MV-4-11 (cell line): Measurements from ENCODE around the gene JAK3.
A peak's percentile ranks its signal among the peaks of the same experiment; 100 is the strongest.
"Not testable (repeated sequence)": the region's sequence is repeated elsewhere in the genome, so short reads cannot be mapped to it uniquely, and the experiment has no call there.

Experiments used
- DNase-seq: peaks from one replicate; lab custom pipeline; 2025; lab: John Stamatoyannopoulos, UW

Gene JAK3

DNA sequence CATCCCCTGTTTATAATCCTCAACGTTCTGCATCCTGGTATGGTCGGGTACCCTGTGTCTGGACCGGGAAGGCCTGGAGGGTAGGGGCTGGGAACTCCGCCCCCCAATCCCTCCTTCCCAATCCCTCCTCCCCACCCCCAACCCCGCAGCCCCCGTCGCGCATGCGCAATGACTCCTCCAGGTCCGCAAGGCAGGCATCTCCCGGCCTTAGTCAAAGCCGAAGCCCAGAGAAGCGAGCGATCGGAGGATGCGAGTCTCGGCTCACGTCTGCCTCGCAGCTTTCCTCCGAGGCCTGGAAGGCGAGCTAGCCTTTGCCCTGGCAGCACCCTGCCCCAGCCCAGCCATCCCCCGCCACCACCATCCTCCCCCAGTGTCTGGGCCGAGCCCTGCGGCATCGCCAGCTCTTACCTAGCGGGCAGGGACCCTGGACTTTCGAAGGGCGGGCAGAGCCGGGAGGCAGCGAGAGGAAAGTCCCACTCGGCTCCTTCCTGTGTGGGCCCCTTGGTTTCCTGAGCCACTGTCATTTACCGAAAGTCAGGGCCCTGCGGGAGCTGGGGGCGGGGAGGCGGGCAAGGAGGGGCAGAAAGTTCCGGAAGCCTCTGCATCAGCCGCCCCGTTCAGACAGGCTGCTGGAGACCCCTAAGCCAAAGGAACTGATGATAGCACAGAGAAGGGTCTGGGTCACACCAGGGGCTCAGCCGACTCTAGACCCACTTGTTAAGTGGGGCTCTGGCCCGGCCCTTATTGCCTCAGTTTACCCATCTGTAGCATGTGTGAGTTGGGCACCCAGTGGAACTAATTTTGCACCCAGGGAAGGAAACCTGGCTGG lies at the start of gene JAK3:
JAK3 (minus strand) TSS at position 445 of the 829 bp plus-strand sequence. CDS start 3,565 bp downstream, outside the sequence.
- no peak for DNase-seq

DNA sequence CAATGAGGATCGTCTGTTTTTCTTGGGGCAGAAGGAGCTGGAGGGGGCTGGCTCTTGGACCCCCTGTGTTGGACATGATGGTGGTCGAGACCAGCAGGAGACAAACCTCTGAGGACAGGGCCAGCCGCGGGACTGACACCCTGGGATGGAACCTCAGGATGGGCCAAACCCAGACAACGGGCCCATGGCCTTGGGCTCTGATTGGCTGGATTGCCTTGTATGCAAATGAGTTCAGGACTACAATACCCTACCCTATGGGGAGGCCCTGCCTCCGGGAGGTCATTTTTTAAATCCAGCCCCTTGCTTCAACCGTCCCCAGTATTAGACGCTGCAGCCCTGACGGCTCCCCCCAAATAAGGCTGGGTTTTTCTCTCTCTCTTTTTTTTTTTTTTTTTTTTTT lies 46.0 kb upstream of the JAK3 start:
- no peak for DNase-seq

DNA sequence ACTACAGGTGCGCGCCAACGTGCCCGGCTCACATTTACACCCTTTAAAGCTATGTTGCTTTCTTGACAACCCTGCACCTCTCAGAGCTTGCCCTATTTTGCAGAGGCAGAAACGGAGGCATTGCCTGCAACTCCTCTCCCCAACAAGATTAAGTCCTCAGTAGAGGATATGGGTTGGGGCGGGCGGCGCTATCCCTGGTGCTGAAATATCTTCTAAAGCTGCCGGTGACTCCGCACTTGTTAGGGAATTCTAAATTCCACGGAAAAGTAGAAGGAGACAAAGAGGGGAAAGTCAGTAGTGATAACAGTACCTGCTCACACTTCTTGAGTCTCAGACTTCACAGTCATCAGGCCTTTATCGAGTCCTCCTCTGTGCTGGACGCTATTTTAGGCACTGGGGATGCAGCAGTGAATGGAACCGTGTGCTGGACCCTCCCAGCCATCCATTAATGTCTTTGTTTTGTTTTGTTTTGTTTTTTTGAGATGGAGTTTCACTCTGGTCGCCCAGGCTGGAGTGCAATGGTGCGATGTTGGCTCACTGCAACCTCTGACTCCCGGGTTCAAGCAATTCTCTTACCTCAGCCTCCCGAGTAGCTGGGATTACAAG lies 41.9 kb upstream of the JAK3 start:
- DNase-seq = peak; percentile 31

DNA sequence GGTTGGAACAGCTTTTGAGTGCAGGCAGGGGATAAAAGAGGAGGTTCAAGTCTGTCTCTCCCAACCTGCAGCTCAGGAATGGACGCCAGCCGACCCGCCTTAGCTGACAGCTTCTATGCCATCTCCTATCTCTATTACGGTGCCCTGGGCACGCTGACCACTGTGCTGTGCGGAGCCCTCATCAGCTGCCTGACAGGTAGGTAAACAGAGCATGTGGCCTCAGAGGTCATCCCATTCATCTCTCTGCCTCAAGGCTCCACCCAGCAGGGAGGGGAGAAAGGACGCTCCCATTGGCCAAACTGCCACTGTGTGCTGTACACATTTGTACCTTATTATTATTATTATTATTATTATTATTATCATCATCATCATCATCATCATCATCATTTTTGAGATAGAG lies 40.5 kb upstream of the JAK3 start:
- DNase-seq = no peak

DNA sequence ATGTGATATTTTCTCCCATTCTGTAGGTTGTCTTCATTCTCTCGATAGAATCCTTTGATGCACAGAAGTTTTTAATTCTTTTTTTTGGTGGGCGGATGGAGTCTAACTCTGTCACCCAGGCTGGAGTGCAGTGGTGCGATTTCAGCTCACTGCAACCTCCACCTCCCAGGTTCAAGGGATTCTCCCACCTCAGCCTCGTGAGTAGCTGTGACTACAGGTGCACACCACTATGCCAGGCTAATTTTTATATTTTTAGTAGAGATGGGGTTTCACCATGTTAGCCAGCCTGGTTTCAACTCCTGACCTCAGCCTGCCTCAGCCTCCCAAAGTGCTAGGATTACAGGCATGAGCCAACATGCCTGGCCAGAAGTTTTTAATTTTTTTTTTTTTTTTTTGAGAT lies 39.4 kb upstream of the JAK3 start:
- not testable (repeated sequence) for DNase-seq

DNA sequence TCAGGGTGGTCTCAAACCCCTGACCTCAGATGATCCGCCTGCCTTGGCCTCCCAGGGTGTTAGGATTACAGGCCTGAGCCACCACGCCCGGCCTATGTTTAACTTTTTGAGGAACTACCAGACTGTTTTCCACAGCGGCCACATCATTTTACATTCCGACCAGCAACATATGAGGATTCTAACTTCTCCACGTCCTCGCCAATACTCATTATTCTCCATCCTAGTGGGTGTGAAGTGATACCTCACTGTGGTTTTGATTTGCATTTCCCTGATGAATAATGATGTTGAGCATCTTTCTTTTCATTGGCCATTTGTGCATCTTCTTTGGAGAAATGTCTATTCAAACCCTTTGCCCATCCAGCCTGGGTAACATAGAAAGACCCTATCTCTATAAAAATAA lies 38.7 kb upstream of the JAK3 start:
- peak; percentile 50 for DNase-seq

DNA sequence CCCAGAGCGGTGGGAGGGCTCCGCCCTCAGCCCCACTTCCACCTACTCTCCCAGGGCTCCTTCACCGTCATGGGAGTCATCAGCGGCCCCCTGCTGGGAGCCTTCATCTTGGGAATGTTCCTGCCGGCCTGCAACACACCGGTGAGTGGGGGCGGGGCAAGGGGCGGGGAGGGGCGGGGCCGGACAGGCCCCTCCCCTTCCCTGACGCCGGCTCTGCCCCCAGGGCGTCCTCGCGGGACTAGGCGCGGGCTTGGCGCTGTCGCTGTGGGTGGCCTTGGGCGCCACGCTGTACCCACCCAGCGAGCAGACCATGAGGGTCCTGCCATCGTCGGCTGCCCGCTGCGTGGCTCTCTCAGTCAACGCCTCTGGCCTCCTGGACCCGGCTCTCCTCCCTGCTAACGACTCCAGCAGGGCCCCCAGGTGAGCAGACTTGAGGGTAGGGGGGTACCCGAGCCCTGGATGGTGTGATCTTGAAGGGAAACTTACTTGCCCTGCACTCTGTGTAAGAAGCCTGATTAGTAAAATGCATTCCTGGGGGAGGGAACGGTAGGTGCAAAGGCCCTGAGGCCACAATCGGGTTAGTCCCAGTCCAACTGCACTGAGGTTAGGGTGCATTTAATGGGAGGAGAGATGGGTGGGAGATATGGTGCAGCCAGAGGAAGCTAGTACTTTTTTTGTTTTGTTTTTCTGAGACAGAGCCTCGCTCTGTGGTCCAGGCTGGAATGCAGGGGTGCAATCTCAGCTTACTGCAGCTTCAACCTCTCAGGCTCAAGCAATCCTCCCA lies 36.0 kb upstream of the JAK3 start:
- no peak for DNase-seq

DNA sequence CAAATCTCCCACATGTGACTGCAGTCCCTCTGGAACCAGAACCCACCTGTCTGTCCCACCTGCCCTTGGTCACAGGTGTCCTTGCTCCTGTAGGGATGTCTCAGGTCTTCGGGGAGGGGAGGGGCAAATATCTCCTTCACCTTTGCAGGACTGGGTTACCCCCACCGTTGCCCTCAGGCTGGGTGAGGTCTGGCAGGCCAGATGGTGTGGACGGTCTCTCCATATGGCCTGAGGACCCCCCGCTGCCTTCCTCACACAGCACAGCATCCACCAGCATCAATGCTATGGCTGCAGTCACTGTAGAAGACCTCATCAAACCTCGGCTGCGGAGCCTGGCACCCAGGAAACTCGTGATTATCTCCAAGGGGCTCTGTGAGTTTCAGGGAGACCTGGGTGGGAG lies 33.9 kb upstream of the JAK3 start:
- DNase-seq = no peak

DNA sequence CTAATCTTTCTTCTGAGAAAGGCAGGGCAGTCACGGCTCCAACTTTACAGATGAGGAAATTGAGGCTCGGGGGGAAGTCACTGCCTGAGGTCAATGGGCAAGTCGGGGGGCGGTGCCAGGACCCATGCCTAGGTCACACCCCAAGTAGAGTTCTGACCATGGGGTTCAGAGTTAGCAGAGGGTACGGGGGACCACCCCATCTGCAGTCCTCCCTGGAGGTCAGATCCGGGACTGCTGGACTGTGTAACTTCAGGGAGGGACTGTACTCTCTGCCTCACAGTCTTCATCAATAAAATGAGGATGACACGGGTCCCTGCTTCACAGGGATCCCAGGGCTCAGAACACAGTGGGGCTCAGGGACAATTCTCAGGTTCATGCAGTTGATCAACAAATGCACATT lies 31.7 kb upstream of the JAK3 start:
- DNase-seq = no peak

DNA sequence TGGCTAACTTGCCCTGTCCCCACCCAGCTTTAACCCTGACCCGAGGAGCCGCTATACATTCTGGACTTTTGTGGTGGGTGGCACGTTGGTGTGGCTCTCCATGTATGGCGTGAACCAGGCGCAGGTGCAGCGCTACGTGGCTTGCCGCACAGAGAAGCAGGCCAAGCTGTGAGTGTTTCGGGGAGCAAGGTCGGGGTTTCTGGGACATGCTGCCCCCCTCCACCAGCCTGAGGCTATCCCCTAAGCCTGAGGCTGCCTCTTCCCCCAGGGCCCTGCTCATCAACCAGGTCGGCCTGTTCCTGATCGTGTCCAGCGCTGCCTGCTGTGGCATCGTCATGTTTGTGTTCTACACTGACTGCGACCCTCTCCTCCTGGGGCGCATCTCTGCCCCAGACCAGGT lies 29.9 kb upstream of the JAK3 start:
- no peak for DNase-seq

DNA sequence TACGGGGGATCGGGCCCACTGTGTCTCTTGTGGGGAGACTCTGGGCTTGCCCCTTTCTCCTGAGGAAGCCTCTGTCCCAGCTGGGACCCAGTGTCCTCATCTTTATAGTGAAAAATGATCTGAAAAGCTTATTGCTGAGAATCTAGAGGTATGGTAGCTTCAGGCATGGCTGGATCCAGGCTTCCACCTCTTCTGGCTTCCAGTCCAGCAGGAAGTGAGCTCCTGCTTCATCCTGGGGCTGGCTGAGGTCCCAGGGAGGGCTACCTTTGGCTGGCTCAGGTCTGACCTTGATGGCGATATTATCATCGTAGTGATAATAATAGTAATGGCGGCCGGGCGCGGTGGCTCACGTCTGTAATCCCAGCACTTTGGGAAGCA lies 27.0 kb upstream of the JAK3 start:
- DNase-seq = no peak

DNA sequence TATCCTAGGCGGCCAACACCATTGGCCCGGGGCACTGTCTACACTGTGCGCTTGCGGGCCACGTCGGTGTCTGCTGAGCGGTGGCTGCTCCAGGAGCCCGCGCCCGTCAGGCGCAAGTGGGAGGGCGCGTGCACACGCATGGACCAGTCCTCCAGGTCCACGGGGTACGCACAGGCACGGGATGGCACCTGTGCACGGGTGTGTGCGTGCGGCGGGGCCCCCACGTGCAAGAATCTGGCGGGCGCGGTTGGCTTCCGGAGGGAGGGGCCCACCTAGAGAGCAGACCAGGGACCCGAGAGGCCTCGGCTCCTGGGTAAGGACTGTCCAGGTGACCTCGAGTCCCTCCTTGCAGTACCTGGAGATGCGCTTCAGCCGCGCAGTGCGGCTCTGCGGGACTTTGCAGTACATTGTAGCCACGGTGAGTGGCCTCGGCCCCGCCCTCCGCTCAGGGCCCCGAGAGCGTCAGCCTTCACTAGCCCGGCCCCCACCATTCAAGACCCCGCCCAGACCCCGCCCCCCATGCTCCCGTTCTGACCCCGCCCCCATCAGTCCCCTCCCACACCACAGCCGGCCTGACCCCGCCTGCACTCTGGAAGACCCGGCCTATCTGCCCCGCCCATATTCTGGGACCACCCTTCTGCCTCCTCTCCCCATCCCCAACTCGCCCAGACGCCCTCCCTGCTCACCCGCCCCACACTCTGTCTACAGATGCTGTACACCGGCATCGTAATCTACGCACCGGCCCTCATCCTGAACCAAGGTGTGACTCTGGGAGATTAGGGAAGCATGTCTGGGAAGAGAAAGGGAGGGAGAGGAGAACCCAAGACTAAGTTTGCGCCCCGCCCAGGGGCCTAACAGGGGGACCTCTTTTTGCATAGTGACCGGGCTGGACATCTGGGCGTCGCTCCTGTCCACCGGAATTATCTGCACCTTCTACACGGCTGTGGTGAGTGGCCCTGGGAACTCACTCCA lies 26.3 kb upstream of the JAK3 start:
- DNase-seq = peak; percentile 34

DNA sequence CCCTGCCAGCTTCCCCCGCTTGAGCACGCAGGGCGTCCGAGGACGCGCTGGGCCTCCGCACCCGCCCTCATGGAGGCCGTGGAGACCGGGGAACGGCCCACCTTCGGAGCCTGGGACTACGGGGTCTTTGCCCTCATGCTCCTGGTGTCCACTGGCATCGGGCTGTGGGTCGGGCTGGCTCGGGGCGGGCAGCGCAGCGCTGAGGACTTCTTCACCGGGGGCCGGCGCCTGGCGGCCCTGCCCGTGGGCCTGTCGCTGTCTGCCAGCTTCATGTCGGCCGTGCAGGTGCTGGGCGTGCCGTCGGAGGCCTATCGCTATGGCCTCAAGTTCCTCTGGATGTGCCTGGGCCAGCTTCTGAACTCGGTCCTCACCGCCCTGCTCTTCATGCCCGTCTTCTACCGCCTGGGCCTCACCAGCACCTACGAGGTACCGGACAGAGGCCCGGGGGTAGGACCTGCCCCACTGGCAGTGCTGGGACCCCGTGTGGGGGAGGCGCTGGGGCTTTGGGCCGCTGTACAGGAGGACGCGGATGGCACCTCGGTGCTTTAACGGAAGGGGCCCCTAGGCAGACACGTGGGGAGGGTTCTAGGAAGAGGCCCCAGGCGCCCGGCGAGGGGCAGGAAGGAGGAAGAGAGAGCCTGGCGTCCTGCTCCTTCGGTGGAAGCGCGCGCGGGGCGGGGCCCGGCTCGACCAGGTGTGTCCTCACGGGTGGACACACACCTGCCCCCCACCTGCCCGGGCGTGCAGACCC lies 24.6 kb upstream of the JAK3 start:
- DNase-seq = no peak

DNA sequence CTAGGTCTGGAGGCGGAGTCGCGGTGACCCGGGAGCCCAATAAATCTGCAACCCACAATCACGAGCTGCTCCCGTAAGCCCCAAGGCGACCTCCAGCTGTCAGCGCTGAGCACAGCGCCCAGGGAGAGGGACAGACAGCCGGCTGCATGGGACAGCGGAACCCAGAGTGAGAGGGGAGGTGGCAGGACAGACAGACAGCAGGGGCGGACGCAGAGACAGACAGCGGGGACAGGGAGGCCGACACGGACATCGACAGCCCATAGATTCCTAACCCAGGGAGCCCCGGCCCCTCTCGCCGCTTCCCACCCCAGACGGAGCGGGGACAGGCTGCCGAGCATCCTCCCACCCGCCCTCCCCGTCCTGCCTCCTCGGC lies 24.1 kb upstream of the JAK3 start, which contains the start of gene SLC5A5:
SLC5A5 (plus strand) TSS at position 68 of the 373 bp plus-strand sequence. CDS start 375 bp downstream, outside the sequence.
- DNase-seq = peak; percentile 28

DNA sequence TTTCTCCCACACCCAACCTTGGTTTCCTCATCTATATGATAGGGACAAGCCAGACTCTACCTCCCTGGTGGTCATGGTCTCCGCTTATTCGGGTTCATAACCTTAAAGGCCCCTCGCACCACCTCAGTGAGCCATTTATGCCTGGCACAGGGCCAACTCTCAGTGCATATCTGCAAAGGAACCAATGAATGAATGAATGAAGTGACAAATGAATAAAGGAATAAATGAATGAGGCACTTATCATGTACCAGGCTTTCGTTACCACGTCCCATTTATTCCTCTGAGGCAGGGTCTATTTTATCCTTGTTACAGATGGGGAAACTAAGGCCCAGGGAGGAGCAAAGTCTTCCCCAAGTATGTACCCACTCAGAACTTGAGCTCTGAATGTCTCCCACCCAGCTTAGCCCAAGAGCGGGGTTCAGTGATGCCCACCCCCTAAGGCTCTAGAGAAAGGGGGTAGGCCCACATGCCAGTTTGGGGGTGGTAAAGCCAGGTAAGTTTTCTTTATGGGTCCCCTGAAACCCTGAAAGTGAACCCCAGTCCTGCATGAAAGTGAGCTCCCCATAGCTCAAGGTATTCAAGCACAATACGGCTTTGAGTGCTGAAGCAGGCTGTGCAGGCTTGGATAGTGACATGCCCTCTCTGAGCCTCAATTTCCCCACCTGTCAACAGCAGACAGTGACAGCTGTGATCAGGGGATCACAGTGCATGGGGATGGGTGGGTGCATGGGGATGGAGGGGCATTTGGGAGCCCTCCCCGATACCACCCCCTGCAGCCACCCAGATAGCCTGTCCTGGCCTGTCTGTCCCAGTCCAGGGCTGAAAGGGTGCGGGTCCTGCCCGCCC lies 23.5 kb upstream of the JAK3 start:
- no peak for DNase-seq

DNA sequence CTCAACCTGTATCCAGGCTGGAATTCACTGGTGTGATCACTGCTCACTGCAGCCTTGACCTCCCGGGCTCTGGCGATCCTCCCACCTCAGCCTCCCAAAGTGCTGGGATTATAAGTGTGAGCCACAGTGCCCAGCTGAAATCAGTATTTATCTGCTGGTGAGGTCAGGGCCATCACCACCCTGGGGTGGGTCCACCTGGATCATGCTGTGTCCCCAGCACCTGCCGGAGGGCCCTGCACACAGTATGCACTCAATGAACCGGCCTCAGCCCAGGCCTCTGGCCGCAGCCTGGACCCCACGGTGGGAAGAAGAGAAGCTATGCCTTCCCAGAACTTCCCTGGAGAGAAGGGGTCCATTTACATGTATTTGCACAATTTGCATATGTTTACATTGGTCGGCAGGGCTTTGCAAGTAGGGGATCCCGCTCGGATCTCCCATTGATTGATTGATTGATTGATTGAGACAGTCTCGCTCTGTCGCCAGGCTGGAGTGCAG lies 21.4 kb upstream of the JAK3 start:
- DNase-seq = no peak

DNA sequence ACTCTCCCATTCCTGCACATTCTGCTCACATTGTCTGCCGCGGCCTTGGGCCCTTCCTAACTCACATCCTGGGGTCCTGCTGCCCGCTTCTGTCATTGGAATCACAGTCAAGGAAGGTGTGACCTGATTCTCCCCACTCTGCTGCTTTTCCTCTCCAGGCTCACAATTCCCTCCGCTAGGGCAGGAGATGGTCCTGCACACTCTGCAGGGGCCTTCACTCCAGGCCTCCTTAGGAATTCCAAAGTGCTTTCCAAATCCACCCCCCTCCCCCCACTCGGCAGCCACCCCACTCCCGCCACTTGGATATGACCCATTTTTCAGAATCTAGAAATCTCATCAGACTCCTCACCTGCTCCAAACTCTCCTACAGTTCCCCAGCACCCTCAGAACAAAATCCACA lies 20.9 kb upstream of the JAK3 start:
- DNase-seq = no peak

DNA sequence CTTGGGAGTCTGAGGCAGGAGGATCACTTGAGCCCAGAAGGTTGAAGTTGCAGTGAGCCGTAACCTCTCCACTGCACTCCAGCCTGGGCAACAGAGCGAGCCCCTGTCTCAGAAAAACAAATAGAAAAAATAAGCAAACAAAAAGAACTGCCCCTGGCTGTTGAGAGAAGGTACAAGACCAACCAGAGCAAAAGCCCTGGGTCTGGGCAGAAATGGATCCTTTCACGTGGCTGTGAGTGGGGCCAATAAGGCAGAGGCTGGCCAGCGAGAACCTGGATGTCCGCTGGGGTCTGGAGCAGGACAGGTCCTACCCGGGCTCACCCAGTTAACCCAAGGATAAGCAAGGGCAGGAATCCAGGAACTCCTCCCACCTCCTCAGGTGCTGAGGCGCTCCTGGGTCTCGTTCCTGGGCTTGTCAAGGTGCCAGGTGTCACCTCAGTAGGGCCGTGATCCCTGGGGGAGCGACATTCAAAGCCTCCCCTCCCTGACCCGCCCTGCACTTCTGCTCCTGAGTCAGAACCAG lies 19.2 kb upstream of the JAK3 start:
- no peak for DNase-seq

DNA sequence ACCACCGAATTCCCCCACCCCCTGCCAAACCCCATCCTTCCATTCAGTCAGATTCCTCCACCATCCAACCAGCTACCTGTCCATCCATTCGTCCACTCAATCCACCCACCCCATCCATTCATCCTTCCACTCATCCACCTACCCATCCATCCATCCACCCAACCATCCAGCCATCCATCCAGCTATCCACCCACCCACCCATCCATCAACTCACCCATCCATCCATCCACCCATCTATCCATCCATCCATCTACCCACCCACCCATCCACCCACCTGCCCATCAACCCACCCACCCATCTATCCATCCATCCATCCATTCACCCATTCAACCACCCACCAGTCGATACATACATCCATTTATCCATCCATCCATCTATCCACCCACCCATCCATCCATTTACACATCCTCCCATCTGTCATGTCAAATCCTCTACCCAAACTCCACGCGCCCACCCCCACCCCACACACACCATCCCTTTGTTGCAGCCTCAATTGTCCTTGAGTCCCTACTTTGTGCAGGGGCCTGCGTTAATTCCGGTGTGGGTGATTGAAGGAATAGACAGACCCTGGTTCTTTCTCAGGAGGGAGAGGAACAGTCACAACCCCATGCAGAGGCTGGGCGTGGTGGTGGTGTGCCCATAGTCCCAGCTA lies 18.7 kb upstream of the JAK3 start:
- no peak for DNase-seq
